GM12878 (cell line): ENCODE measurements around the gene RPS6KA5. TPM values are rescaled to one million over a fixed set of nuclear protein-coding genes. Genes with fewer than 3 reads are reported as not detected.

Source experiments
- ATAC-seq: fragments of 200-7000 bp; cut with Tn5 transposase; 3 replicates; pipeline ENCODE4 v1.9.1; 2020; ENCODE audit warnings: mild to moderate bottlenecking, moderate library complexity
- BruUV-seq: library from RNA; stranded (reverse); fragments of 400-500 nt; replicated peaks from 2 replicates; lab custom pipeline; 2021; lab: Mats Ljungman, UMichigan
- CTCF ChIA-PET: fragments of 300-600 bp; sonication (Branson Sonifier 250); formaldehyde crosslinking; extraction: SDS; loops from one replicate; lab custom pipeline; 2021; ENCODE audit warnings: inconsistent platforms; lab: Yijun Ruan, JAX
- POLR2A ChIA-PET: fragments of 350-600 bp; formaldehyde crosslinking; extraction: SDS; loops from one replicate; lab custom pipeline; 2021; ENCODE audit warnings: inconsistent platforms; lab: Charles Lee
- RAD21 ChIA-PET: fragments of 300-600 bp; sonication (Branson Sonifier 250); formaldehyde crosslinking; loops from one replicate; lab custom pipeline; 2023; ENCODE audit warnings: antibody characterized with exemption; ENCODE audit not compliant: unreplicated experiment; lab: Charles Lee
- SMC1A ChIA-PET: fragments of 300-600 bp; sonication (Branson Sonifier 250); formaldehyde crosslinking; loops from one replicate; lab custom pipeline; 2023; ENCODE audit not compliant: unreplicated experiment, uncharacterized antibody; lab: Charles Lee
- DNase-seq: peaks from one replicate; pipeline ENCODE4 v3.0.0-alpha.2; 2011; ENCODE audit warnings: low read depth, low spot score
- FAIRE-seq: peaks from 3 replicates; lab custom pipeline; 2011; peaks lifted over from hg19 to GRCh38; lab: Jason Lieb, UNC
- H2AFZ ChIP-seq: 2 replicates; pipeline ENCODE4 v1.6.0; 2011; ENCODE audit warnings: low read depth, low read length, control low read depth; ENCODE audit not compliant: control insufficient read depth
- H3K27ac ChIP-seq: 2 replicates; pipeline ENCODE4 v1.5.1; 2011; ENCODE audit warnings: control low read depth; ENCODE audit not compliant: control insufficient read depth, insufficient read depth
- H3K27me3 ChIP-seq, 2 experiments: replicated peaks in 1 of 2; 2 replicates each; pipeline versions ENCODE4 v1.6.0 to v1.6.1; 2011; ENCODE audit warnings: low read length in 1 of 2; ENCODE audit not compliant: control insufficient read depth in 2 of 2, insufficient read depth in 2 of 2
- H3K36me3 ChIP-seq, 2 experiments: 2 replicates each; pipeline ENCODE4 v1.5.1; 2011; ENCODE audit warnings: low read length in 1 of 2; ENCODE audit not compliant: control insufficient read depth in 2 of 2, insufficient read depth in 2 of 2
- H3K4me1 ChIP-seq: 2 replicates; pipeline ENCODE4 v1.6.1; 2011; ENCODE audit warnings: mild to moderate bottlenecking, low read length, moderate library complexity, mixed read lengths; ENCODE audit not compliant: control insufficient read depth, insufficient read depth
- H3K4me2 ChIP-seq: 2 replicates; pipeline ENCODE4 v1.6.0; 2011; ENCODE audit warnings: control low read depth; ENCODE audit not compliant: control insufficient read depth, insufficient read depth
- H3K4me3 ChIP-seq: fragments of 200-600 bp; sonication (generic); 2 replicates; pipeline ENCODE4 v1.5.1; 2016
- H3K79me2 ChIP-seq: 2 replicates; pipeline ENCODE4 v1.6.0; 2011; ENCODE audit warnings: low read length; ENCODE audit not compliant: control insufficient read depth, insufficient read depth
- H3K9ac ChIP-seq: 2 replicates; pipeline ENCODE4 v1.8.0; 2011; ENCODE audit warnings: low read length, control low read depth, mixed read lengths; ENCODE audit not compliant: control insufficient read depth, insufficient read depth
- H3K9me3 ChIP-seq: replicated peaks from 3 replicates; pipeline ENCODE4 v1.5.1; 2011; ENCODE audit warnings: mild to moderate bottlenecking, low read length; ENCODE audit not compliant: control insufficient read depth, insufficient read depth
- H4K20me1 ChIP-seq: 2 replicates; pipeline ENCODE4 v1.6.0; 2011; ENCODE audit not compliant: control insufficient read depth, insufficient read depth
- BCL11A ChIP-seq: IDR thresholded peaks from 2 replicates; pipeline ENCODE4 v1.6.1; 2011; ENCODE audit warnings: low read depth, low read length
- BRCA1 ChIP-seq: IDR thresholded peaks from 2 replicates; pipeline ENCODE4 v1.6.1; 2011; ENCODE audit warnings: low read depth, low read length, improper control_type of control experiment
- ELK1 ChIP-seq: IDR thresholded peaks from 2 replicates; pipeline ENCODE4 v1.6.1; 2012; ENCODE audit warnings: low read depth, low read length, improper control_type of control experiment
- KLF5 ChIP-seq: fragments of 450-650 bp; IDR thresholded peaks from 2 replicates; pipeline ENCODE4 v1.6.1; 2014; ENCODE audit warnings: mild to moderate bottlenecking; ENCODE audit not compliant: partially characterized antibody
- RELB ChIP-seq: fragments of 450-650 bp; IDR thresholded peaks from 2 replicates; pipeline ENCODE4 v1.6.1; 2017; ENCODE audit warnings: low read depth, mild to moderate bottlenecking, moderate library complexity
- RFX5 ChIP-seq: IDR thresholded peaks from 2 replicates; pipeline ENCODE4 v1.6.1; 2011; ENCODE audit warnings: low read depth, low read length, improper control_type of control experiment
- SREBF1 ChIP-seq: IDR thresholded peaks from 2 replicates; pipeline ENCODE4 v1.6.1; 2012; ENCODE audit warnings: mild to moderate bottlenecking, low read length
- SUPT20H ChIP-seq: IDR thresholded peaks from 2 replicates; pipeline ENCODE4 v1.6.1; 2011; ENCODE audit warnings: low read depth, mild to moderate bottlenecking, low read length, moderate library complexity, borderline replicate concordance; ENCODE audit not compliant: control insufficient read depth
- WGBS: methylation state at CpG from one replicate; pipeline ENCODE4 v1.1.6; 2016; ENCODE audit warnings: low lambda C conversion rate; ENCODE audit not compliant: insufficient replicate concordance, insufficient coverage; ENCODE audit errors: missing lambda C conversion rate; 5-methylcytosine and 5-hydroxymethylcytosine counted together
- in situ Hi-C: fragments of 300-500 bp; cut with MboI; formaldehyde crosslinking; loops from 9 replicates; pipeline ENCODE4 v1.14.3; 2018; ENCODE audit warnings: mixed read lengths
- intact Hi-C: fragments of 100-400 bp; cut with micrococcal nuclease; formaldehyde crosslinking; loops from one replicate; pipeline ENCODE4 v1.14.2; 2022; ENCODE audit not compliant: unreplicated experiment
- polyA plus RNA-seq, 11 experiments: library from polyadenylated mRNA; depleted of rRNA in 4 of 11; unstranded in 6 of 11; stranded (reverse) in 5 of 11; fragments of >200 nt; fragmentation: Nextera tagmentation in 4 of 11; fragmentation: Illumina TruSeq in 1 of 11; extraction: Ambion mirVana in 4 of 11; extraction: Trizol in 1 of 11; gene quantifications; 1 replicate in 1 of 11; 2 replicates in 10 of 11; pipeline versions ENCODE4 v1.2.1 to v1.2.3, GENCODE V29; 2011 to 2016; ENCODE audit warnings: inconsistent platforms in 2 of 11, missing spikeins in 2 of 11, low read depth in 1 of 11
- total RNA-seq, 4 experiments: library from RNA; depleted of rRNA in 3 of 4; stranded (reverse); fragments of >200 nt in 3 of 4; fragmentation: Illumina TruSeq in 1 of 4; extraction: Trizol in 1 of 4; gene quantifications; 2 replicates each; pipeline versions ENCODE4 v1.2.1 to v1.2.3, GENCODE V29; 2013 to 2021
- TF ChIP-seq, protein P1 (sequence below): fragments of 450-650 bp; formaldehyde crosslinking; IDR thresholded peaks from 2 replicates; pipeline ENCODE4 v1.4.0; 2020; ENCODE audit warnings: mild to moderate bottlenecking, moderate library complexity
- TF ChIP-seq, protein P2 (sequence below): IDR thresholded peaks from 2 replicates; pipeline ENCODE4 v1.6.1; 2011; ENCODE audit warnings: borderline replicate concordance, low read depth, mild to moderate bottlenecking, moderate library complexity, mixed read lengths, low read length; ENCODE audit not compliant: insufficient read depth; ENCODE audit errors: extremely low read length

Gene RPS6KA5
- total and polyA plus RNA-seq, 10 of the 15 experiments (the other 5 are each of a cell fraction or from before 2014, with no cell fraction given) = 1.4 to 7.0 (median 3.7) TPM

DNA sequence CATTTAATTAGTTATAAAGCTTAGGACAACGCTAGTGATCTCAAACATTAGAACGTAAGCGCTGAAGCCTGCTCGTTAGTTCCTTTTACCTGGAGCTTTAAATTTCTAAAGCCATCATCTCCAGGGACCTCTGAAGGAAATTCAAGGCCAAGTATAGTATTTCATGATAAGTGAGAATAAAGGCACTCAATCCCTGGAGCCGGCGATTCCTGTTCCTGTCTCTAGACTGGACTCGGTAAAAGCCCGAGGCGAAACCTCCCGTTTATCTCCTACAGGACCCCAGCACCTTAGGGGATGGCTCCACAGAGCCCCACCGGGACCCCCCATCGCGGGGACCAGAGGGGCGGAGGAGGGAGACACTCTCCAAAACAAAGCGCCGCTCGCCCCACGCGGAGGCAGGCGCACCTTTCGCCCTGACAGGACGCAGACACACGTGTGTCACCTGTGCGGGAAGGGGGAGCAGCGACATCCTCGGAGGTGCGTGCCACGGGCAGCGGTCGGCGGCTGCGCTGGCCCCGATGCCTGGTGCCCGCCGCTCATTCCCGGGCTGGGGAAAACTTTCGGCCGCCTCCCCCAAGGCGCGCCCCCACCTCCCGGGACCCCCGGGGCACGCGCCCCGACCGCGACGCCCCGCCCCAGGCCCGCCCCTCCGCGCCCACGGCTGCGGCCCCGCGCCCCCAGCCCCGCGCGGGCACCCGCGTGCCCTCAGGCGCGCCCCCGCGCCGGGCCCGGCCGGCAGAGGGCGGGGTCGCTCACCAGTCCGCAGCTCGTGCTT lies 678 bp downstream of the RPS6KA5 start:
- intact Hi-C loops (loop anchor here (1.0 to 5.0 kb wide), 6 partner anchors 19 to 157 kb away; partner anchors contain the start of gene DGLUCY), in situ Hi-C loops (no loop called here)
- peaks cover 11% of the 10 kb centered on the region for H3K4me1 ChIP-seq
- no peaks in the 10 kb centered on the region for H3K27me3 ChIP-seq
- peak overlapping the region; percentile 72 for H3K27ac ChIP-seq
- peak overlapping the region; percentile 88 for H3K4me2 ChIP-seq
- H4K20me1 ChIP-seq = no peaks in the 10 kb centered on the region
- no peak; the same call in 2 of the 3 replicates for ATAC-seq
- H3K9me3 ChIP-seq = no peaks in the 10 kb centered on the region
- peaks cover 4% of the 10 kb centered on the region for H3K79me2 ChIP-seq
- H2AFZ ChIP-seq = peak overlapping the region; percentile 93
- ChIA-PET POLR2A (interaction anchor here (0.6 to 7.5 kb wide), 9 partner anchors 9 to 1107 kb away, joined by 3 to 94 read pairs (median 5); partner anchors contain the start of gene DGLUCY), CTCF (interaction anchor here (0.6 to 4.1 kb wide), 18 partner anchors 9 to 156 kb away, joined by 3 to 32 read pairs (median 8); partner anchors contain the start of gene DGLUCY), SMC1A (interaction anchor here (0.6 to 7.0 kb wide), 22 partner anchors 9 to 157 kb away, joined by 3 to 68 read pairs (median 8); partner anchors contain the start of gene DGLUCY), RAD21 (interaction anchor here (0.8 to 5.1 kb wide), 20 partner anchors 11 to 157 kb away, joined by 3 to 63 read pairs (median 5); partner anchors contain the start of gene DGLUCY)
- no peak for FAIRE-seq
- 1% methylated on average over 44 of the region's 72 CpGs for WGBS
- peak overlapping the region; percentile 76 for H3K9ac ChIP-seq
- no TSS peak for BruUV-seq
- no peak for DNase-seq
- H3K36me3 ChIP-seq = no peaks in the 10 kb centered on the region
- H3K4me3 ChIP-seq = peak overlapping the region; percentile 87
- no peak for TF ChIP-seq SREBF1
- TF ChIP-seq, protein P1, sequence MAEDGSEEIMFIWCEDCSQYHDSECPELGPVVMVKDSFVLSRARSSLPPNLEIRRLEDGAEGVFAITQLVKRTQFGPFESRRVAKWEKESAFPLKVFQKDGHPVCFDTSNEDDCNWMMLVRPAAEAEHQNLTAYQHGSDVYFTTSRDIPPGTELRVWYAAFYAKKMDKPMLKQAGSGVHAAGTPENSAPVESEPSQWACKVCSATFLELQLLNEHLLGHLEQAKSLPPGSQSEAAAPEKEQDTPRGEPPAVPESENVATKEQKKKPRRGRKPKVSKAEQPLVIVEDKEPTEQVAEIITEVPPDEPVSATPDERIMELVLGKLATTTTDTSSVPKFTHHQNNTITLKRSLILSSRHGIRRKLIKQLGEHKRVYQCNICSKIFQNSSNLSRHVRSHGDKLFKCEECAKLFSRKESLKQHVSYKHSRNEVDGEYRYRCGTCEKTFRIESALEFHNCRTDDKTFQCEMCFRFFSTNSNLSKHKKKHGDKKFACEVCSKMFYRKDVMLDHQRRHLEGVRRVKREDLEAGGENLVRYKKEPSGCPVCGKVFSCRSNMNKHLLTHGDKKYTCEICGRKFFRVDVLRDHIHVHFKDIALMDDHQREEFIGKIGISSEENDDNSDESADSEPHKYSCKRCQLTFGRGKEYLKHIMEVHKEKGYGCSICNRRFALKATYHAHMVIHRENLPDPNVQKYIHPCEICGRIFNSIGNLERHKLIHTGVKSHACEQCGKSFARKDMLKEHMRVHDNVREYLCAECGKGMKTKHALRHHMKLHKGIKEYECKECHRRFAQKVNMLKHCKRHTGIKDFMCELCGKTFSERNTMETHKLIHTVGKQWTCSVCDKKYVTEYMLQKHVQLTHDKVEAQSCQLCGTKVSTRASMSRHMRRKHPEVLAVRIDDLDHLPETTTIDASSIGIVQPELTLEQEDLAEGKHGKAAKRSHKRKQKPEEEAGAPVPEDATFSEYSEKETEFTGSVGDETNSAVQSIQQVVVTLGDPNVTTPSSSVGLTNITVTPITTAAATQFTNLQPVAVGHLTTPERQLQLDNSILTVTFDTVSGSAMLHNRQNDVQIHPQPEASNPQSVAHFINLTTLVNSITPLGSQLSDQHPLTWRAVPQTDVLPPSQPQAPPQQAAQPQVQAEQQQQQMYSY (CRISPR knock-in tag) = no peak
- TF ChIP-seq BRCA1 = no peak
- TF ChIP-seq, protein P2, sequence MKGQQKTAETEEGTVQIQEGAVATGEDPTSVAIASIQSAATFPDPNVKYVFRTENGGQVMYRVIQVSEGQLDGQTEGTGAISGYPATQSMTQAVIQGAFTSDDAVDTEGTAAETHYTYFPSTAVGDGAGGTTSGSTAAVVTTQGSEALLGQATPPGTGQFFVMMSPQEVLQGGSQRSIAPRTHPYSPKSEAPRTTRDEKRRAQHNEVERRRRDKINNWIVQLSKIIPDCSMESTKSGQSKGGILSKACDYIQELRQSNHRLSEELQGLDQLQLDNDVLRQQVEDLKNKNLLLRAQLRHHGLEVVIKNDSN = no peak
- TF ChIP-seq RELB = no peak
- TF ChIP-seq ELK1 = no peak
- TF ChIP-seq BCL11A = no peak
- no peak for TF ChIP-seq RFX5
- TF ChIP-seq KLF5 = no peak
- TF ChIP-seq SUPT20H = no peak
